Muscle layer of duodenum (tissue), 2 donors: Measurements from ENCODE around the gene TRRAP.

Experiments used
- H3K27ac ChIP-seq: one replicate; pipeline ENCODE4 v1.7.0; 2013; ENCODE audit warnings: mild to moderate bottlenecking, low read length
- H3K27me3 ChIP-seq: one replicate; pipeline ENCODE4 v1.7.0; 2013; ENCODE audit warnings: low read depth, mild to moderate bottlenecking, control low read depth, low read length
- H3K36me3 ChIP-seq, 2 donors: one replicate each; pipeline ENCODE4 v1.7.0; 2013; ENCODE audit warnings: low read length in 2 of 2, control low read depth in 1 of 2, mild to moderate bottlenecking in 1 of 2; ENCODE audit not compliant: insufficient read depth in 2 of 2, control insufficient read depth in 1 of 2
- H3K4me1 ChIP-seq, 2 donors: one replicate each; pipeline ENCODE4 v1.7.0; 2013; ENCODE audit warnings: low read length in 2 of 2, mild to moderate bottlenecking in 2 of 2, control low read depth in 1 of 2, moderate library complexity in 1 of 2; ENCODE audit not compliant: insufficient read depth in 2 of 2, control insufficient read depth in 1 of 2
- H3K4me3 ChIP-seq, 2 donors: one replicate each; pipeline ENCODE4 v1.7.0; 2013; ENCODE audit warnings: low read length in 2 of 2, low read depth in 1 of 2, mild to moderate bottlenecking in 1 of 2
- H3K9me3 ChIP-seq, 2 donors: one replicate each; pipeline ENCODE4 v1.7.0; 2013; ENCODE audit warnings: low read length in 2 of 2, control low read depth in 1 of 2, mild to moderate bottlenecking in 1 of 2; ENCODE audit not compliant: control insufficient read depth in 1 of 2
- donor health status: healthy.

TRRAP gene

GRCh38 chr7:99027241-99027640 lies 148.9 kb downstream of the TRRAP start:
- Histone ChIP-seq H3K4me1 (no peaks in the 10 kb centered on the region), H3K27ac (no peak overlapping the region), H3K27me3 (no peaks in the 10 kb centered on the region), H3K36me3 (peaks cover 35 to 48% of the 10 kb centered on the region in 2 donors), H3K9me3 (peaks cover 0 to 11% of the 10 kb centered on the region in 2 donors), H3K4me3 (no peak overlapping the region)

- Histone ChIP-seq H3K36me3 (peaks cover 37 to 52% of the 10 kb centered on the region in 2 donors), H3K4me3 (no peak overlapping the region), H3K4me1 (no peaks in the 10 kb centered on the region), H3K27me3 (no peaks in the 10 kb centered on the region), H3K27ac (no peak overlapping the region), H3K9me3 (peaks cover 0 to 11% of the 10 kb centered on the region in 2 donors)
Observed at GRCh38 chr7:99027841-99028240, 149.5 kb downstream of the TRRAP start.

GRCh38 chr7:99028261-99028973 lies 150.1 kb downstream of the TRRAP start:
- peaks cover 0 to 11% of the 10 kb centered on the region in 2 donors for H3K9me3 ChIP-seq
- no peak overlapping the region for H3K27ac ChIP-seq
- H3K4me1 ChIP-seq: no peaks in the 10 kb centered on the region
- no peak overlapping the region for H3K4me3 ChIP-seq
- peaks cover 42 to 57% of the 10 kb centered on the region in 2 donors for H3K36me3 ChIP-seq
- no peaks in the 10 kb centered on the region for H3K27me3 ChIP-seq

GRCh38 chr7:99029466-99030435 lies 151.4 kb downstream of the TRRAP start:
- Histone ChIP-seq H3K36me3 (peaks cover 52 to 71% of the 10 kb centered on the region in 2 donors), H3K27ac (no peak overlapping the region), H3K27me3 (no peaks in the 10 kb centered on the region), H3K9me3 (peaks cover 0 to 11% of the 10 kb centered on the region in 2 donors), H3K4me3 (peak overlapping the region in 1 of 2 donors; percentile 17), H3K4me1 (no peaks in the 10 kb centered on the region)

DNA sequence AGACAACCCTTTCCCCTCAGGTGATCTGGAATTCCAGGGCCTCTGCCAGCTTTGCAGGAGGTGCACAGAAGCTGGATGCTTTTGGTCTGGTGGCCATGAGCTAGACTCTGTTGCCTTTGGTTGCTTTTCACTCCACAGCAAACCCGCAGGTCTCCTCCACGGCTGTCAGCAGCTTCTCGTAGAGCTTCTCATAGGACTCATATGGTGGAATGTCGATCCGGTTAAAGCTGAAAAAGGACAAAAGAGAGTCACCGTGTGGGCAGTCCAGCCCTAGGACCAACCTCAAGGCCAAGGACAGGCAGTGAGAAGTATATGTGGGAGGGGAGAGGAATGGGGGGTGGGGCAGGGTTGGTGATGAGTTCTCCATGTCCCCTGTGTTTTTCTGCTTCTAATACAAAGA lies 152.1 kb downstream of the TRRAP start:
- H3K36me3 ChIP-seq: peaks cover 58 to 78% of the 10 kb centered on the region in 2 donors
- H3K27ac ChIP-seq: peak overlapping the region; percentile 34
- H3K27me3 ChIP-seq: no peaks in the 10 kb centered on the region

DNA sequence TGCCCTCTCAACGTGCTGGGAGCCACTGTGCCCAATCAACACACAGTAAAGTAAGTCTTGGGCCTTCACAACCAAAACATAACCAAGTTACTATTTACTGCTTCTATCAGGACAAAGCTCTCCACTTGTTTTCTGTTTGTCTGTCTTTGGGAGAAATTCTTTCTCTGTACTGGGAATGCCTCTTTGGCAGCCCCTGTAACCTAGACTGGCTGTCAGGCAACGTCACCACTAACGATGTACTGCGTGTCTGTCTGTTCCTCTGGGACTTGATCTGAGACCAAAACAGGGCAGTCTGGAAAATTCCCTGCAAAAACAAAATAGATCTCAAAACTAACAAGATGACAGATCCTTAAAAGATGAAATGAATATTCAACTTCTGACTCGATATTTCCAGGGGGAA lies 152.6 kb downstream of the TRRAP start:
- Histone ChIP-seq H3K27me3 (no peaks in the 10 kb centered on the region), H3K4me1 (no peaks in the 10 kb centered on the region), H3K27ac (peak overlapping the region; percentile 34), H3K9me3 (peaks cover 0 to 11% of the 10 kb centered on the region in 2 donors), H3K36me3 (peaks cover 60 to 83% of the 10 kb centered on the region in 2 donors), H3K4me3 (peak overlapping the region in 1 of 2 donors; percentile 17)

More for the DNA sequence above, 152.1 kb downstream of the TRRAP start:
- no peaks in the 10 kb centered on the region for H3K4me1 ChIP-seq
- H3K9me3 ChIP-seq: peaks cover 0 to 11% of the 10 kb centered on the region in 2 donors
- H3K4me3 ChIP-seq: peak overlapping the region in 1 of 2 donors; percentile 17

DNA sequence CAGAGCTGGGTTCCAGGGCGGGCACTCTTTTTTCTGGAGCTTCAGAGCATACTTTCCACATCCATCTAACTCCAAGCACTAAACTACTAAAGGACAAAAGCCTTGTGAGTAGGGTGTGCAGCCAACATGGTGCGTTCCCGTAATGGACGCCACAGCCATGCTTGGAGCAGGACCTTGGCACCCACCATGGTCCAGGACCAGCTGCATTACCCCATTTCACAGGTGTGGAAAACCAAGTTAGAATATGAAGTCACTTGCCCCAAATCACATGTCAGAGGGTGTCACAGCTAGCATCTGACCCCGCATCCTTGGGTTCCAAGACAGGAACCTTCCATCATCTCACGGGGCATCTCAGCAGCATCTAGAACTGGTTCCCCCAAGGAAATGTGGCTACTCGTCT lies 153.2 kb downstream of the TRRAP start:
- no peaks in the 10 kb centered on the region for H3K27me3 ChIP-seq
- peaks cover 62 to 88% of the 10 kb centered on the region in 2 donors for H3K36me3 ChIP-seq

GRCh38 chr7:99032928-99033327 lies 154.6 kb downstream of the TRRAP start:
- no peak overlapping the region for H3K27ac ChIP-seq
- H3K36me3 ChIP-seq: peaks cover 72 to 97% of the 10 kb centered on the region in 2 donors
- no peaks in the 10 kb centered on the region for H3K4me1 ChIP-seq
- no peak overlapping the region for H3K4me3 ChIP-seq
- no peaks in the 10 kb centered on the region for H3K27me3 ChIP-seq
- H3K9me3 ChIP-seq: peaks cover 0 to 11% of the 10 kb centered on the region in 2 donors

More for the DNA sequence above, 153.2 kb downstream of the TRRAP start:
- H3K9me3 ChIP-seq: peaks cover 0 to 11% of the 10 kb centered on the region in 2 donors
- H3K4me3 ChIP-seq: no peak overlapping the region
- no peaks in the 10 kb centered on the region for H3K4me1 ChIP-seq
- H3K27ac ChIP-seq: peak overlapping the region; percentile 34

- Histone ChIP-seq H3K4me3 (no peak overlapping the region), H3K27me3 (no peaks in the 10 kb centered on the region), H3K27ac (no peak overlapping the region), H3K4me1 (no peaks in the 10 kb centered on the region), H3K9me3 (peaks cover 0 to 11% of the 10 kb centered on the region in 2 donors), H3K36me3 (peaks cover 77 to 97% of the 10 kb centered on the region in 2 donors)
Observed at GRCh38 chr7:99033765-99034164, 155.4 kb downstream of the TRRAP start.

DNA sequence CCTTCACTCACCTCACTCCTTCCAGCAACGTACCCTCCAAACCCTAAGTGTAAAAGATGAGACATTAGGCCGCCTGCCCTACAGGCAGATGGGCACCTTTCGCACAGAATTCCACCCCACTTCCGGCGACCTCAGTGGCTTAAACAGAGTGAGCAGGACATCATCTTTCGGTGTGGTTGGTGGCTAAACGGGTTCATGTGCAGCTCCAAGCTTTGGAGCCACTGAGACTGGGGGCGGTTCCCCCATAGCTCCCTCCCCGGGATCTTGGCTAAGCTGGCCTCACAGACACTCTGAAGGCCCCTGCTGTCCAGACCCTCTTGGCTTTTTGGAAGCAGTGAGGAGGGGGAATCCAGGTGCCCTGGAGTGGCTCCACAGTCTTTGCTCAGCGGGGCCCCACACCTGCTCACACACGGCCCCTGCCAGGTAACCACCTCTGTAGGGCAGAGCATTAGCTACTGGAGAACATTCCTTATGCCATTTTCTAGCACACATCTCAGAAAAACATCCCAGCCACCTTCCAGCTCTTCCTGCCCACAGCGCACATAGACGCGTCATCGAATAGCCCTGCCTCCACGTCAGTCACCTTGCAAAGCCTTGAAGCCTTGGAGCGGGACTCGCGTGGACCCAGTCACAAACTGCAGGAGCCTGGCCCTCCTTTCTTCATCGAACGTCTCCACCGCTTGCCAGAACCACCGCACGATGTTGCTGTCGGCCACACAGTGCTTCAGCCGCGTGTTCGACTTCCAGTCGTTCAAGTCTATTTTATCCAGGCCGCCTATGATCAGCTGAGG lies 156.8 kb downstream of the TRRAP start:
- no peaks in the 10 kb centered on the region for H3K27me3 ChIP-seq
- H3K4me3 ChIP-seq: no peak overlapping the region
- peaks cover 70 to 93% of the 10 kb centered on the region in 2 donors for H3K36me3 ChIP-seq
- no peak overlapping the region for H3K27ac ChIP-seq
- peaks cover 0 to under 1% of the 10 kb centered on the region in 2 donors for H3K4me1 ChIP-seq
- H3K9me3 ChIP-seq: peaks cover 0 to 6% of the 10 kb centered on the region in 2 donors
